Airway epithelial cell (primary cell): ENCODE results near the gene SYCP2. TPM values are rescaled to one million over a fixed set of nuclear protein-coding genes. Genes with fewer than 3 reads are reported as not detected.

Experiments
- total RNA-seq: library from RNA; depleted of rRNA; stranded (reverse); fragments of >200 nt; gene quantifications from 2 replicates; pipeline ENCODE4 v1.2.3, GENCODE V29; 2015

SYCP2 gene, protein sequence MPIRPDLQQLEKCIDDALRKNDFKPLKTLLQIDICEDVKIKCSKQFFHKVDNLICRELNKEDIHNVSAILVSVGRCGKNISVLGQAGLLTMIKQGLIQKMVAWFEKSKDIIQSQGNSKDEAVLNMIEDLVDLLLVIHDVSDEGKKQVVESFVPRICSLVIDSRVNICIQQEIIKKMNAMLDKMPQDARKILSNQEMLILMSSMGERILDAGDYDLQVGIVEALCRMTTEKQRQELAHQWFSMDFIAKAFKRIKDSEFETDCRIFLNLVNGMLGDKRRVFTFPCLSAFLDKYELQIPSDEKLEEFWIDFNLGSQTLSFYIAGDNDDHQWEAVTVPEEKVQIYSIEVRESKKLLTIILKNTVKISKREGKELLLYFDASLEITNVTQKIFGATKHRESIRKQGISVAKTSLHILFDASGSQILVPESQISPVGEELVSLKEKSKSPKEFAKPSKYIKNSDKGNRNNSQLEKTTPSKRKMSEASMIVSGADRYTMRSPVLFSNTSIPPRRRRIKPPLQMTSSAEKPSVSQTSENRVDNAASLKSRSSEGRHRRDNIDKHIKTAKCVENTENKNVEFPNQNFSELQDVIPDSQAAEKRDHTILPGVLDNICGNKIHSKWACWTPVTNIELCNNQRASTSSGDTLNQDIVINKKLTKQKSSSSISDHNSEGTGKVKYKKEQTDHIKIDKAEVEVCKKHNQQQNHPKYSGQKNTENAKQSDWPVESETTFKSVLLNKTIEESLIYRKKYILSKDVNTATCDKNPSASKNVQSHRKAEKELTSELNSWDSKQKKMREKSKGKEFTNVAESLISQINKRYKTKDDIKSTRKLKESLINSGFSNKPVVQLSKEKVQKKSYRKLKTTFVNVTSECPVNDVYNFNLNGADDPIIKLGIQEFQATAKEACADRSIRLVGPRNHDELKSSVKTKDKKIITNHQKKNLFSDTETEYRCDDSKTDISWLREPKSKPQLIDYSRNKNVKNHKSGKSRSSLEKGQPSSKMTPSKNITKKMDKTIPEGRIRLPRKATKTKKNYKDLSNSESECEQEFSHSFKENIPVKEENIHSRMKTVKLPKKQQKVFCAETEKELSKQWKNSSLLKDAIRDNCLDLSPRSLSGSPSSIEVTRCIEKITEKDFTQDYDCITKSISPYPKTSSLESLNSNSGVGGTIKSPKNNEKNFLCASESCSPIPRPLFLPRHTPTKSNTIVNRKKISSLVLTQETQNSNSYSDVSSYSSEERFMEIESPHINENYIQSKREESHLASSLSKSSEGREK (N-terminal part only)
- total RNA-seq = 0.14 and 0.21 TPM in 2 replicates

DNA sequence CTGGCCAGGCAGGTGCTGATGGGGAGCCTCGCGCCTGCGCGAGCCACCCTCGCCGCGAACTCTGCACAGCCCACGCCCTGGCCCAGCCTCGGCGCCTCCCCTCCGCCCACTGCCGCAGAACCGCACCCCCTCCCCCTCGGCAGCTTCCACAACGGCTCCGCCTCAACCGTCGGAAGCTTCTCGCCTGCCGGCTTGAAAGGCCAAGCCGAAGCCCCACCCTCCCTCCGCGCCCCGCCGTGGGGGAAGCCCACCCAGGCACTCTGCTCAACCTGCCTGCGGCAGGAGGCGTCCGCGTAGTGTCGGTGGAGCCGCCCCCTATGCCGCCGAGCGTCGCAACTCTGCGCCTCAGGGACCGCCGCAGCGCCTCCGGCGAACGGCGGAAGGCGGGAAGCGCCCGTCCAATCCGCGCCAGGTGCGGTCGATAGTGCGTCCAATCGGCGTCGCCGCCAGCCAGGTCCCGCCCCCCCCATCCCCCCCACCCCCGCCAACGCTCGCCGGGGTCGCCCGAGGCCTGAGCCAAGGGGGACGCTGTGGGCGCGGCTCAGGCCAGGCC lies at the start of gene SYCP2:
TSS of gene SYCP2 (minus strand) at position 342 of the 553 bp plus-strand sequence. CDS start 11,224 bp downstream, outside the sequence.

DNA sequence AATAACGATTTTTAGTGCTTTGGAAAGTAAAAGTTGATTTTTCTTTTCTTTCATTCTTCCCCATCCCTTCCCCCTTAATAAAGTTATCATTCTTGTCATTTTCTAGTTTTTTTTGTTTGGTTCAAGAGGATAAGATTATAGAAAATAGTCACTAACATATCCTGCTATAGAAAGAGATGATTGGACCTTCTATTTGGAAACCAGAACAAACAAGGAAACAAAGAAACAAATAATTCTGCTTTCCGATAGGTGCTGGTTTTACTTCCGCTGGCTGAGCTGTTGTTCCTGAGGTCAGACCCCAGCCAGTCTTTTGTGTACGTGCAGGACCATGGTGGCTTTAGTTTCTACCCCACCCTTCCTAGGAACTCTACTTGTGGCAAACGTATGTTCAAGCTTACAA lies 24.7 kb upstream of the SYCP2 start, which contains the start of gene CDH26:
TSS of gene CDH26 (plus strand) at position 301 of the 400 bp plus-strand sequence. CDS start 304 bp downstream, outside the sequence.

DNA sequence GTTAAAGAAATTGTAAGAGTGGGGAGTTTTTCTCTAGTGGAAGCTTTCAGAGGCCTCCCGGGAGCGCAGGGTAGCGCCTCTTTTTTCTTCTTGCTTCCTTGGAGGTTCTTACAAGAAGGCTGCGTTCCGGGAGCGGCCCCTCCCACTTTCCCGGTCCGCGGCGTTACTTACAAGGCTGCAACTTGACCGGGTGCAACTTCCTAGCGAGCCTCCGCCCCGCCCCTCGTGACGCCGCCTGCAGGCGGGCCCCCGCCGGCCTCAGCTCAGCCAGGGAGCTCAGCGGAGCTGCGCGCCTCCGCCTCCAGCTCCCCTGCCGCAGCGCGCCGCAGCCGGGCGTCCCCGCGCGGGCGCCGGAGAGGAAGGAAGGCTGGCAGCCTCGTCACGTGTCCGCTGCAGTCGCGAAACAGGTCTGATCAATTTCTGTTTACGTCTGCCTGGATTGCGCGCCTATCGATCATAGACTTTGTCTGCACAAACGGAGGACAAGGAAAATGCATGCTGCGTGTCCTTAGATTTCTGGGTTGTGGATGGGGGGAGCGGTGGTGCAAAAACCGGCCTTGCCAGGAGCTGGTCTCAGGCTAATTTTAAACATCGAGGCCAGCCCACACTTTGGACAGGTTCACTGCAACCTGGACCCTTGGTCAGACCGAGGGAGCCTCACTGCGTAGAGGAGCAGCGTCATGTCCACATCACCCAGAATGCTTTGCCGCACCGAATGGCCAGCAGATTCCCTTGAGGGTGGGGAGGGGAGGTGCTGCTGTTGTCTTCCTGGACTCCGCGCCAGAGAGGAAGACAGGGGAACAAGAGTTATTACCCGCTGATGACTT lies 6.9 kb upstream of the SYCP2 start, which contains the start of the genes FAM217B and PPP1R3D:
TSS of gene FAM217B (plus strand) at position 261 of the 827 bp plus-strand sequence. CDS start 3,555 bp downstream, outside the sequence.
TSS of gene PPP1R3D (minus strand) at position 177 of the 827 bp plus-strand sequence. CDS start 374 bp downstream, outside the sequence.

Other genes starting within 250 kb of the SYCP2 start
- gene PPP1R3D, start 6.7 kb upstream of the SYCP2 start, total RNA-seq = 8.8 and 10.9 TPM in 2 replicates
- 6.9 and 11.4 TPM in 2 replicates for gene FAM217B, start 6.8 kb upstream of the SYCP2 start, total RNA-seq
- gene CDH26, start 24.8 kb upstream of the SYCP2 start, total RNA-seq = 1.2 and 2.0 TPM in 2 replicates